Progenitor cell of endocrine pancreas (in vitro differentiated cells): ENCODE measurements around the gene GAS7. TPM values are rescaled to one million over a fixed set of nuclear protein-coding genes. Genes with fewer than 3 reads are reported as not detected.

Experiments
- DNase-seq: peaks from one replicate; pipeline ENCODE4 v3.0.0; 2021; ENCODE audit warnings: low spot score; ENCODE audit not compliant: unreplicated experiment
- H3K27ac Mint-ChIP-seq: 2 replicates; pipeline ENCODE4 v1.8.0; 2021; ENCODE audit warnings: mild to moderate bottlenecking, moderate library complexity, mixed read lengths
- H3K27me3 Mint-ChIP-seq: 2 replicates; pipeline ENCODE4 v1.8.0; 2021; ENCODE audit warnings: mixed read lengths
- H3K36me3 Mint-ChIP-seq: 2 replicates; pipeline ENCODE4 v1.8.0; 2022; ENCODE audit warnings: mixed read lengths; ENCODE audit not compliant: insufficient read depth
- H3K4me1 Mint-ChIP-seq: 2 replicates; pipeline ENCODE4 v1.8.0; 2021; ENCODE audit warnings: low read depth, mixed read lengths
- H3K4me3 Mint-ChIP-seq: 2 replicates; pipeline ENCODE4 v1.8.0; 2021; ENCODE audit warnings: low read depth, mild to moderate bottlenecking, moderate library complexity, mixed read lengths
- H3K9me3 Mint-ChIP-seq: 2 replicates; pipeline ENCODE4 v1.8.0; 2021; ENCODE audit warnings: low read depth, mixed read lengths
- CTCF ChIP-seq: fragments of 200-600 bp; sonication (generic); IDR thresholded peaks from one replicate; pipeline ENCODE4 v1.5.0; 2021; ENCODE audit warnings: antibody characterized with exemption, mild to moderate bottlenecking; ENCODE audit not compliant: unreplicated experiment
- total RNA-seq: library from RNA; stranded (reverse); gene quantifications from 2 replicates; pipeline ENCODE4 v1.2.1, GENCODE V29; 2021

Gene GAS7
- total RNA-seq, 1 donor from 2014 or later, result 3.4 TPM

GRCh38 chr17:10210151-10210574 is 11.8 kb upstream of the GAS7 start:
- no peak overlapping the region for H3K4me3 Mint-ChIP-seq
- TF ChIP-seq CTCF, result no peak
- no peak for DNase-seq
- H3K27ac Mint-ChIP-seq, result peak overlapping the region; percentile 92
- H3K4me1 Mint-ChIP-seq, result peaks cover 6% of the 10 kb centered on the region
- peaks cover 3% of the 10 kb centered on the region for H3K9me3 Mint-ChIP-seq
- H3K36me3 Mint-ChIP-seq, result no peaks in the 10 kb centered on the region
- H3K27me3 Mint-ChIP-seq, result no peaks in the 10 kb centered on the region

GRCh38 chr17:10208604-10209193 is 10.3 kb upstream of the GAS7 start:
- Mint-ChIP-seq H3K4me1 (peaks cover 6% of the 10 kb centered on the region), H3K27me3 (no peaks in the 10 kb centered on the region), H3K36me3 (peaks cover 2% of the 10 kb centered on the region), H3K4me3 (no peak overlapping the region), H3K27ac (peak overlapping the region; percentile 2), H3K9me3 (peaks cover 11% of the 10 kb centered on the region)
- TF ChIP-seq CTCF, result no peak
- DNase-seq, result no peak

GRCh38 chr17:10207153-10207552 is 8.7 kb upstream of the GAS7 start:
- Mint-ChIP-seq H3K4me3 (no peak overlapping the region), H3K9me3 (peaks cover 12% of the 10 kb centered on the region), H3K27me3 (no peaks in the 10 kb centered on the region), H3K4me1 (peaks cover 6% of the 10 kb centered on the region), H3K27ac (no peak overlapping the region), H3K36me3 (peaks cover 2% of the 10 kb centered on the region)
- TF ChIP-seq CTCF, result no peak
- no peak for DNase-seq

GRCh38 chr17:10205549-10206185 is 7.3 kb upstream of the GAS7 start:
- DNase-seq, result no peak
- Mint-ChIP-seq H3K4me1 (peaks cover 6% of the 10 kb centered on the region), H3K27ac (no peak overlapping the region), H3K9me3 (peaks cover 12% of the 10 kb centered on the region), H3K4me3 (no peak overlapping the region), H3K36me3 (peaks cover 2% of the 10 kb centered on the region), H3K27me3 (peaks cover 11% of the 10 kb centered on the region)
- no peak for TF ChIP-seq CTCF

- H3K36me3 Mint-ChIP-seq, result peaks cover 2% of the 10 kb centered on the region
- no peak for DNase-seq
- H3K27ac Mint-ChIP-seq, result no peak overlapping the region
- TF ChIP-seq CTCF, result no peak
- peaks cover 1% of the 10 kb centered on the region for H3K4me1 Mint-ChIP-seq
- H3K4me3 Mint-ChIP-seq, result no peak overlapping the region
- H3K9me3 Mint-ChIP-seq, result peaks cover 12% of the 10 kb centered on the region
- H3K27me3 Mint-ChIP-seq, result peaks cover 32% of the 10 kb centered on the region
Observed at GRCh38 chr17:10201680-10202079, 3.3 kb upstream of the GAS7 start.
